NCI-H2171 treated with DMSO at 0.1 percent for 48 hours (cell line): Measurements from ENCODE around the gene RDH5.
"Not testable (repeated sequence)": the region's sequence is repeated elsewhere in the genome, so short reads cannot be mapped to it uniquely, and the experiment has no call there.

ENCODE experiments used
- DNase-seq: peaks from one replicate; lab custom pipeline; 2025; lab: John Stamatoyannopoulos, UW

The RDH5 gene

GRCh38 chr12:55745361-55746173 lies 25.4 kb downstream of the RDH5 start:
- peak; percentile 56 for DNase-seq

GRCh38 chr12:55746174-55746912 lies 26.1 kb downstream of the RDH5 start:
- DNase-seq: no peak

DNA sequence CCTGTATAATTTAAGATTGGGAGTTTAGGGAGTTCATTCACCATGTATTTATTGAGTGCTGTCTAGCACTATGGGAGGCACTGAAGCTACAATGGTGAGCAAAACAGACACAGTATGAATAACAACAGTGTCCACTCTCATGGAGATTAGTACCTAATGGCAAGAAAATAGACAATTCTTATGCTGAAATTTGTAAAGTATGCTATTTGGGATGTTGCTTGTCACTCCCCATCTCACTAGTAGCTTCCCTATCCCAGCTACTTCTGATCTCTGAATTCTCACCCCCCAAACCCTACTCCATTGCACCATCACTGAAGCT lies 26.7 kb downstream of the RDH5 start:
- no peak for DNase-seq

DNA sequence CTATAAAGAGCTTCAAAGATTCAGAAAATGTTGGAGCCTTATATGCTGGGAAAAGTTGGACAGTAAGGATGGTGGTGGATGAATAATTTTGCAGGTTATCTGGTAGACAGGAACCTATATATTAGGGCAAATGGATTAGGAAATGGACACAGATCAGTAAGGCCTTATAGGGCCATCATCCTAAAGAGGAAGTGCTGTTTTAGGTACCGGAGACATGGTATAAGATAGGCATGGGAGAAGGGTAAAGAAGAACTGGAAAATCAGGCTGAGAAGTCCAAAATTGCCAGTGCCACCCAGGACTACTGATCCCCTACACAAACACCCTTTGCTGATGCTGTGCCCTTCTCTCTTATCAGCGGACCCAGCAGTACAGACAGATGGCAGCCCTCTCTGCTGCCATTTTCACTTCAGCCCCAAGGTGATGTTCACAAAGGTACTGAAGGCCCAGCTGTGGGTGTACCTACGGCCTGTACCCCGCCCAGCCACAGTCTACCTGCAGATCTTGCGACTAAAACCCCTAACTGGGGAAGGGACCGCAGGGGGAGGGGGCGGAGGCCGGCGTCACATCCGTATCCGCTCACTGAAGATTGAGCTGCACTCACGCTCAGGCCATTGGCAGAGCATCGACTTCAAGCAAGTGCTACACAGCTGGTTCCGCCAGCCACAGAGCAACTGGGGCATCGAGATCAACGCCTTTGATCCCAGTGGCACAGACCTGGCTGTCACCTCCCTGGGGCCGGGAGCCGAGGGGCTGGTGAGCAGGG lies 28.2 kb downstream of the RDH5 start:
- DNase-seq: no peak

DNA sequence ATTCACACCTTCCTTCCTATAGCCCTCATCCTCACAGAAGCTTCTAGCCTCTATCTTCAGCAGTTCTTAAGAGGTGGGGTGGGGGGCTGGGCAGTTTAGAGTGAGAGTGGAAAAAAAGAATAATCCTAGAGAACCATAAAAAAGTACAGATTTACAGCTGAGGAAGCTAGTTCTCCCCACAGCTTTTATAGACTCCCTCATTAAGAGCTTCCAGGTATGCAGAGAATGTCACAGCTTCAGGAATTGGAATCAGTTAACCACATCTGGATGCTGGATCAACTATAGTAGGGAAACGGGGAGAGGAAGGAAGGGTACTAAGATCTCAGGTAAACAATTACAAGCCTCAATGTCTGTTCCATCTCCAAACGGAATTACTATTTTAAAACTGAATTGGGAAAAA lies 35.1 kb downstream of the RDH5 start:
- no peak for DNase-seq

DNA sequence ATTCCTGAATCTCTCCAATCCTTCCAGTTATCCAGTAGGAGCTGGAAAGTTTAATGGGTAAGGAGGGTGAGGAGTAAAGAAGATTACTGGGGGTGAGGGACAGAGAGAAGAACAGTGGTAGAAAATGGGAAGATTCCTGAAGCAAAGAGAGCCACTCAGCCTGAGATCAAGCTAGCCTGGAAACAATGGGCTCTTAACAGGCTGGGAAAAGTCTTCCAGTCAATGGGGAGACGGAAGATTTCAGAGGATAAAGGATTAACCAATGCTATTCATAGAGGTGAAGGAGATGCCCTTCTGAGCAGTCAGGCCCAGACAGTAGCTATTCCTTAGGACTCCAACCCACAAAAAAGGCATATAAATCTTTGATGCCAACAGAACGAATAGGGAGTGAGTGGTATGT lies 37.5 kb downstream of the RDH5 start:
- DNase-seq: no peak

DNA sequence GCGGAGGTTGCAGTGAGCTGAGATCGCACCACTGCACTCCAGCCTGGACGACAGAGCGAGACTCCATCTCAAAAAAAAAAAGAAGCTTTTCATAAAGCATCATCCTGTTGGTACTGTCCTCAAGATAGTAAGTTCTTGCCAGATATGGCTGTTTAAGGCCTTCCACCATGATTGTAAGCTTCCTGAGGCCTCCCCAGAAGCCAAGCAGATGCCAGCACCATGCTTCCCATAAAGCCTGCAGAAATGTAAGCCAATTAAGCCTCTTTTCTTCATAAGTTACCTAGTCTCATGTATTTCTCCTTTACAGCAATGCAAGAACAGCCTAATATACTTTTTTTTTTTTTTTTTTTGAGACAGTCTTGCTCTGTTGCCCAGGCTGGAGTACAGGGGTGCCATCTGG lies 38.4 kb downstream of the RDH5 start:
- not testable (repeated sequence) for DNase-seq

- no peak for DNase-seq
Observed at GRCh38 chr12:55760663-55761062, 40.5 kb downstream of the RDH5 start.

- DNase-seq: no peak
Observed at GRCh38 chr12:55762646-55763045, 42.5 kb downstream of the RDH5 start.

- DNase-seq: no peak
Observed at GRCh38 chr12:55765736-55766290, 45.6 kb downstream of the RDH5 start.

GRCh38 chr12:55767156-55767555 lies 47.0 kb downstream of the RDH5 start:
- DNase-seq: no peak

DNA sequence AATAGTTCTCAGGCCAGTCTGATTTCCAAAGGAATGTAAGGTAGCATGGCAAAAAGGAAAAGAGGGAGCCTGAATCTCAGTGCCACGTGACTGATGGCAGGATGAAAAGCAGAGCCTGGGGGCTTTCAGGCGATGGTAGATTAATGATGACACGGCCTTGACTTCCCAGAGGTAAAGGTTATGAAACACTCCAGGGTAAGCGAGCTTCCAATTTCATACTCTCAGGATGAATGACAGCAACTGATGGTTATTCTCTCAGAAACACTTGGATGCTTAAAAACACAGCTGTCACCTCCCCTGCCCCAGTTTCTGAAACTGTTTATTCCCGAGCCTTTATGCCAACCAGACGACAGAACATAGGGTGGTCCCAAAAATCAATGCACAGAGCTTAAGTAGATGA lies 51.5 kb downstream of the RDH5 start:
- DNase-seq: peak; percentile 89
